Globus pallidus (tissue), 1 donor: Measurements from ENCODE around the gene IFT57.

ENCODE experiments used
- DNase-seq: peaks from one replicate; pipeline ENCODE4 v3.0.0-alpha.2; 2015; ENCODE audit warnings: low spot score

The IFT57 gene

DNA sequence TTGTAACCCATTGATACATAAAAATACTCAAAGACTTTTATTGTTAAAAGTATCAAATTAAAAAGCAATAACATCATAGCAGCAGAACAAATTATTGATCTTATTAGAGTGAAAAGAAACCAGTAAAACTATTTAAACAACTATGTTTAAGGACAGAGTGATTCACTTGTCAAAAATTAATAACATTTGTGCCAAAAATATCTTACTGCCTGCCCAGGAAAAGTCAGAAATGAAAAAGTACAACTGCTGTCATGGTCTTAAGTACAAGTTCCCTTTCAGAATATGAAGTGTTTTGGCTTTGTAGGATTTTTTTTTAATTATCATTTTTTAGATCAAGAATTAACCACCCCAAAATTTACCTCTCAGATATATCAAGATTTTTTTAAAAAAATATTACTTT, 3.4 kb downstream of the IFT57 start:
- DNase-seq, result no peak

DNA sequence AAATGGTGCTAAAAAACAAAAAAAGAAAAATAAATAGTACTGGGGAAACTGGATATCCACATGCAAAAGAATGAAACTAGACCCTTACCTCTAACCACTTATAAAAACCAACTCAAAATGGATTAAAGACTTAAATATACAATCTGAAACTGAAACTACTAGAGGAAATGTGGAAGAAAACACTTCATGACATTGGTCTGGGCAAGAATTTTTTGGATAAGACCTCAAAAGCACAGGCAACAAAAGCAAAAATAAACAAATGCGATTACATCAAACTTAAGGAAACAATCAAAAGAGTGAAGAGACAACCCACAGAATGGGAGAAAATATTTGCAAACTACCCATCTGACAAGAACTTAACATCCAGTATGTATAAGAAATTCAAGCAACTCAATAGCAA, 6.4 kb downstream of the IFT57 start:
- no peak for DNase-seq

GRCh38 chr3:108209579-108209978, 12.6 kb downstream of the IFT57 start:
- no peak for DNase-seq

- DNase-seq, result no peak
These were observed 13.4 kb downstream of the IFT57 start for GRCh38 chr3:108208831-108209230.

DNA sequence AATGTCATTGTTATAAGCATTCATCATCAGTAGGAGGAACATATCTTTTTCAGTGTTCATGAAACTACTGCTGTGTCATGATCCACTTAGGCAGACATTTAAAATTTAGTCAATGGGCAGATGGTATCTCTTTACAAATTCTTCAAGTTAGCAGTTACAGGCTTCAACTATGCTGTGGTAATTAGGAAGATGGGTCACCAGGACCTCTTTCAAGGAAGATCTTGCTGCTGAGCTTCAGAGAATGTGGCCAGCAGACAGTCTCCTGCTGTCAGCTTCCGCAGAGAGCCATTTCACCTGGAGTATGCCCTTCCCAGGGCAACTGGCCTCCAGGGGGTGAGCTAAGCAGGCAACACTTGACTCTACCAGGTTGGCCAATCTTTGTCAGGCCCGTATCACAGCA, 19.4 kb downstream of the IFT57 start:
- DNase-seq, result no peak

- DNase-seq, result no peak
These were observed 20.1 kb downstream of the IFT57 start for GRCh38 chr3:108202080-108202479.

DNA sequence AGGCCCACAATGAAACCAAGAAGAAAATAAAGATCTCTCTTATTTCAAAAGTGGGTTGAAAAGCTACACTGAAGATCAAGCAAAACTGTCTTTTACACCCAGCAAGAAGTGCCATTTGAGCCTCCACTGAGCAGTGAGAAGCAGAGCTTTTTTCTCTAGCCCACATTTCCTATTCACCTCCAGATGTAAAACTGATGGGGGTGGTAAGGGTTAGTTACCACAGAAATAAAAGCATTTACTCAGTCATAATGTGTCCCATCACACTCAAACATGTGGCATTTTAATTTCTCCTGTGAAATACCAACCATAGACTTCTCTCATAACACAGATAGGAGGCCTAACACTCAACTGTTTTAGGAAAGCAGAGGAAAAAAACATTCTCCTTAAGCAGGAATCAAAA, 21.0 kb downstream of the IFT57 start:
- no peak for DNase-seq

DNA sequence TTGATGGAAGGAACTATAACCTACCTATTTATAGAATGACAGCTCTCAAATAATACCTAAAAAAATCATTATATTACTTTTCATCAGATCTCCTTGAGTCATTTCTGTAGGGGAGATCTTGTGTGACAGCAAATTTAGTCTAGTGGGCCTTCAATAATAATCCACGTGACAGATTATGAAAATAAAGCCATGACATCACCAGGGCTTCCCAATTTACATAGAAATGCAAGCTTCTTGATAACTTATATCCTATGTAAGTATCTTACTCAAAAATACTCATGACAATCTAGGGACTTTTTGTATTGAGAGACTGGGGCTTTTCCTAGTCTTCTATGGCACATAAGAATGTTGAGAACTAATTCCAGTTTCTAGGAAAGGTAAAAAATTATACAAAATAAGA, 21.6 kb downstream of the IFT57 start:
- DNase-seq, result no peak

GRCh38 chr3:108200024-108200423, 22.2 kb downstream of the IFT57 start:
- DNase-seq, result no peak

GRCh38 chr3:108191394-108191793, 30.8 kb downstream of the IFT57 start:
- DNase-seq, result no peak

DNA sequence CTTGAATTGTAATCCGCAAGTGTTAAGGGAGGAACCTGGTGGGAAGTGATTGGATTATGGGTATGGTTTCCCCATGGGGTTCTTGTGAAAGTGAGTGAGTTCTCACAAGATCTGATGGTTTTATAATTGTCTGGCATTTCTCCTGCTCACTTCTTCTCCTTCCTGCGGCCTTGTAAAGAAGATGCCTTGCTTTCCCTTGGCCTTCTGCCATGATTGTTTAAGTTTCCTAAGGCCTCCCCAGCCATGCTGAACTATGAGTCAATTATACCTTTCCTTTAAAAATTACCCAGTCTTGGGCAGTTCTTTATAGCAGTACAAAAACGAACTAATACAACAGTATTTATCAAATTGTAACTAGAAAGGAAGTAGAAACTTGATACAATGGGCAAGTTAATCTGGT, 31.9 kb downstream of the IFT57 start:
- DNase-seq, result no peak

- DNase-seq, result no peak
These were observed 32.8 kb downstream of the IFT57 start for GRCh38 chr3:108189440-108189839.

DNA sequence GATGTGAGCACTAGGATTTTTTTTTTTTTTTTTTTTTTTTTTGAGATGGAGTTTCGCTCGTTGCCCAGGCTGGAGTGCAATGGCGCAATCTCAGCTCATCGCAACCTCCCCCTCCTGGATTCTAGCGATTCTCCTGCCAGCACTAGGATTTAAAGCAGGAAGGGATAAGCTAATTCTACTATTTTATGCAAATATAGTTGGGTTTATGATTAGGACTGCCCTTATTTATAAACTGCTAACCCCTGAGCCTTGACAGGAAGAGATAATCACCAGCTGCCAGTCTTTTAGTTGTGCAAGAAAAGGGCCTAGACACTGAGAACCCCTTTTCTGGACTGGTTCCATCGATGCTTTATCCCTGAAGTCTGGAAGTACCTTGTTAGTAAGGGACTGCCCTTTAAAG, 36.7 kb downstream of the IFT57 start:
- no peak for DNase-seq

DNA sequence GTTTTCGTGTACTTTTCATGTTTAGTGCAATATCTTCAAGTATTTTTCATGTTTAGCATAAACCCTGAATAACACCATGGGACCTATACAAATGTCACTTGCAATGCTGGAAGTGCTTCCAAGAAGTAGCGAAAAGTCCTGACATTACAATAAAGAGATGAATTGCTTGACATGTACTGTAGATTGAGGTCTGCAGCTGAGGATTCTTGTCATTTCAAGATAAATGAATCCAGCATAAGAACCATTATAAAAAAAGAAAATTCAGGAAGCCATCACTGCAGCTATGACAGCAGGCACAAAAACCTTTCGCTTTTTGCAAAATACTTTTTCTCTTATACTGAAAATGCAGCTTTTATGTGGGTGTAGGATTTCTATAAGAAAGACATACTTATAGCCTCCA, 37.4 kb downstream of the IFT57 start:
- no peak for DNase-seq

- DNase-seq, result no peak
These were observed 38.3 kb downstream of the IFT57 start for GRCh38 chr3:108183971-108184370.

DNA sequence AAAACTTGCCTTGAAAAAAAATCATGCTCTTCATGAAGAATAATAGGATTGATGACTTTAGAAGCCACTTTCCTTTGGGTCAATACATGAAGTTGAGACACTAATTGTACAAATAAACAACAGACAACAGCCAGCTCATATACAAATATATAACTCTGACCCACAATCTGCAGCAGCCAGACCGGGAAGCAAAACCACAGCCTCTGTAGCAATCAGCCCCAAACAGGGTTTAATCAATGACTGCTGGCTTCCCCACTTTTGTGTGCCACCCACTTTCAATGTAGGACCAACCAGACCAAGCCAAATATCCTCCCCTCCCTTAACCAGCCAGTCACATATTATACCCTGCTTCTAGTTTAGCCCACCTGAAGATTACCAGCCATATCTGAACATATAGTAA, 39.0 kb downstream of the IFT57 start:
- DNase-seq, result no peak

DNA sequence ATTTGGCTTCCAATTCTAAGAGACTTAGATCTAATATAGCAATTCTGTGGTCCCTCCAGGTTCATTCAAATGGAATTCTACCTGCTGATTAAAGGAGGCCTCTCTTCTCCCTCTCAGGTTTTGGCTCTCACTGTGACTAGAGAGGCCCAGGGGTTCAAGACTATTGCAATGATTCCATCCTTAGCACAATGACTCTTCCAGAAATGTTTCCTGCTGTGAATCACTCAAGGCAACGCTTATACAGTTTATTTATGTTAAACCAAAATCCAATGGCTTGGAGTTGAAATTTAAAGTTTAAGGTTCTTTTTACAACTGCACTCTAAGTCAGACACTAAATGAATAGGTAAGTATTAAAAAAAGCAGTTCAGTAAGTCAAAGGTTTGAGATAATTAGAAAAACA, 39.9 kb downstream of the IFT57 start:
- DNase-seq, result no peak

GRCh38 chr3:108181172-108181571, 41.1 kb downstream of the IFT57 start:
- no peak for DNase-seq

- no peak for DNase-seq
These were observed 42.0 kb downstream of the IFT57 start for GRCh38 chr3:108180194-108180593.

- no peak for DNase-seq
These were observed 43.5 kb downstream of the IFT57 start for GRCh38 chr3:108178676-108179075.

DNA sequence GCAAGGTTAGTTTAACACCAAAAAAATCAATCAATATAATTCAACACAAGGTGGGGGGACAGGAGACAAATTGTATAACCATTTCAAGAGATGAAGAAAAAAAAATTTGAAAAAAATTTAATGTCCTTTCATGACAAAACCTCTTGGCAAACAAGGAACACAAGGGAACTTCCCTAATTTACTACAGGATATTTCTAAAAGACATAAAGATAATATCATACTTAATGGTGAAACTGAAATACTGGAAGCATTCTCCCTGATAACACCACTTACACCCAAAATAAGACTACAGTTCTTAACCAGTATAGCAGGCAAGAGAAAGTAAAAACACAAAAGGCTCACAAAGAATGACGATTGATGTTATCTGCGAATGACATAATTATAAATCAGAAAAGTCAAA, 44.7 kb downstream of the IFT57 start:
- no peak for DNase-seq

DNA sequence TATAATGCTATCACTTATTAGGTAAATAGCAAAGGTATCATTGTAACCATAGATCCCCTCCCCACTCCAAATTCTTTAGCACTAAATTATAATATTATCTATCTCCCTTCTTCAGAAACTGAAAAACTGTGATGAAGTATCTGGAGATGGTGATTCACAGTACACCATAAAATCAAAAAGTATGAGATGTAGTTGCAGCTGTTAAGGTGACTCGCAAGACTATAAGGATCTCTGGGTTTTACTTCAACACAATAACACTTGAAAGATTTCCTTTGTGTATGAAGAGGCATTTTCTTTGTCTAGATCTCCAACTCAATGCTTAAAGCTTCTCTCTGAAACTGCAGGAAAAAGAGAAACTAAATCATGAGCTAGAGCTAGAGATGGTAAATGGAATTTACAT, 46.9 kb downstream of the IFT57 start:
- DNase-seq, result no peak

DNA sequence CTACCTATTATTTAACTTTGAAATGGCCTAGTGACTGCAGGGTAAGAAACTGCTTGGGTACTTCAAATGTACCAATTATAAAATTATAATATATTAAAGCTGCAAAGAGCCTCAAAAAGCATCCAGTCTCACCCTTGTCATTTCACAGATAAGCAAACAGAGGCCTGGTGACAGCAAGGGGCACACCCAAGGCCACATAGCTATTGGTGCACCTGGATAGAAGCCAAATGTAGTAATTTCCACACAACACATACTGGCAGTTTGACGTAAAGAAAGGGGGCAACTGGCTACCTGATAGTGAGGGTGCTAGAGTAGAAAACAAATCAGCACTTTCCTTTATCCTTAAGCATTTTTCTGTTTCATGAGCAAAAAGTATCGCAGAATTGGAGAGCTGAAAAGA, 51.1 kb downstream of the IFT57 start:
- no peak for DNase-seq

GRCh38 chr3:108164391-108164790, 57.8 kb downstream of the IFT57 start:
- DNase-seq, result no peak

GRCh38 chr3:108159865-108160264, 62.4 kb downstream of the IFT57 start:
- DNase-seq, result no peak
